Amniotic epithelial cell (primary cell): ENCODE results near the gene PARVB.
A peak's percentile ranks its signal among the peaks of the same experiment; 100 is the strongest.

Source experiments
- DNase-seq: peaks from one replicate; pipeline ENCODE4 v3.0.0-alpha.2; 2010; ENCODE audit warnings: low read depth

The PARVB gene

GRCh38 chr22:44089717-44090570 is 65.8 kb downstream of the PARVB start:
- no peak for DNase-seq

- no peak for DNase-seq
These were observed 66.4 kb downstream of the PARVB start for GRCh38 chr22:44090571-44090905.

- DNase-seq = peak; percentile 24
These were observed 67.1 kb downstream of the PARVB start for GRCh38 chr22:44091021-44091721.

DNA sequence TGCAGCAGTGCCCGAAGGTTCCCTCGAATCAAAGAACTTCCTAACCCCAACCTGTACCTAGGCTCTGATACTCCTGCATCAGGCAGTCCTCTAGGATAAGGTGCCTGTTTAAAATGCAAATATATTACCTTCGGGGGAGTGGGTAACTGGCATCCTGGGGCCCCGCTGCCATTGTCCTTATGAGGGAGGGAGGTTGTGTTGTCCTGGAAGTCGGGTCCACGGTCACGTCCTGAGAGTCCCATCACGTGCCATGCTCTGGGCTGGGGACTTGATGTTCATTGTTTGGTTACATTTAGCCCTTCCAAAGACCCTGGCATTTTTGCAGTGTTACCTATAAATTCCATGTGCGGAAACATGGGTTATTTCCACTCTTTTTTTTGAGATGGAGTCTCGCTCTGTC is 67.6 kb downstream of the PARVB start:
- DNase-seq = no peak

GRCh38 chr22:44092636-44093220 is 68.6 kb downstream of the PARVB start:
- DNase-seq = no peak

GRCh38 chr22:44093791-44094190 is 69.7 kb downstream of the PARVB start:
- DNase-seq = no peak

DNA sequence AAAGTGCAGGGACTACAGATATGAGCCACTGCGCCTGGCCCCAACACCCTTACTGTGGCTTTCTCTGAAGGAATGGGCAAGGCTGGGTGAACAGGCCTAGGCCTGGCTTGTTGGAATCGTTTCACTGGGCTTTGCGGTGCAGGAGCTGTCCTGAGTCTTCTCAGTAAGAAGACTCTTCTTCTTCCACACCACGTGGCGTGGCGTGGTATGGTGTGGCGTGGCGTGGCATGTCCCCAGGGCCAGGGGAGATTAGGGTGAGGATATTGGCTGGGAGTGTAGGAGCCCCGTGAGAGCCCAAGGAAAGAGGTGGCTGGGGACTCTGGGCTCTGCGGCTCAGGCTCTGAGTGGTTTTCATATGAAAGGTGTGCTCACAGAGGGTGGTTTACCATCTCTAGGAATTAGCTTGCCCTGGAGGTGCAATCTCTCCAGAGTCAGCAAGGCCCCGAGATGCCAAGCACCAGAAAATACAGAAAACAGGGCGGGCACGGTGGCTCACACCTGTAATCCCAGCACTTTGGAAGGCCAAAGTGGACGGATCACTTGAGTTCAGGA is 70.7 kb downstream of the PARVB start:
- no peak for DNase-seq

DNA sequence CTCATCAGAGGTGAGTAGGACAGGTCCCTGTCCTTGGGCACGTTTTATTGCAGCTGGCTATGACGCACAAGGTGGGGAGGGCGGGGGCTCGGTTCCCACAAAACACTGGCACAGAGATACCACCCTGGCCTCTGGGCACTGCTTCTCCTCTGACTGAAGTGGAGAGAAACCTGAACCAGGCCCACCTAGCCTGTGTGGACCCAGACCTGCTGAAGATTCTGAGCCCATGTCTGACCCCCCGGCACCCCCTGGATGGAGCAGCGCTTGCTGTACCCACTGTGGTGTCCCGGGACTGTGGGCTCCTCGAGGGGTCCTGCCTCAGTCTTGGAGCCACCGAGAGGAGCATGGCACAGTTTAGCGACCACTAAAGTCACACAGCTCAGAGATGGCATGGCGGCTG is 72.6 kb downstream of the PARVB start:
- DNase-seq = no peak

DNA sequence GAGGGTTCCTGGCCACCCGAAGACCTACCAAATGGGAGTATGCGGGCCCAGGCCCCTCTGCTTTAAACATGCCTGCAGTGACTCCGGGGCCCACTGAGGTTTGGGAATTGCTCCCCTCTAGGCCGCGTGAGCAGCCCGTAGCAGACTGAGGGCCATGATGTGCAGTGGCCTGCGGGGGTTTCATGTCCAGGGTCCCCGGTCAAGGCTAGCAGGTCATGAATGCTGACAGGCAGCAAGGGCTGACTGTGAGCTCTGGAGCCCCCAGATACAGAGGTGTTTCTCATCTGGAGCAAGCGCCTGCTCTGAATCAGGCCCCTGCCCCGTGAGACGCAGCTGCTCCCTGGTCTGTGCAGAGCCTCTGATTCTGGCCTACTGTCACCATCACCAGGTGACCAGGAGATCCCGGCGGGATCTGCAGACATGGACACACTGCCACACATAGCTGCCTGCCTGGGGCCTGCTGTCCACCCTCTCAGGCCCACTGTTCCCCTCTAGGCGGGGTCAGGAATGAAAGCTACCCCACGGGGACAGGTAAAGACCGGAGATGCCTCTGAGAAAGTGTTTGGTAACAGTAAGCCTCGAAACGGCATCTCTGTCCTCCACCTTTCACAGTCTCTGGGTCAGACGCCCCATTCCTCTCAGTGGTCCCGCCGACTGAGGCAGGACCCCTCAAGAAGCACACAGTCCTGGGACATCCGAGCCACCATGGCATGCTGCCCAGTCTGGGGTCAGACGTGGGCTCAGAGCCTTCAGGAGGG is 73.3 kb downstream of the PARVB start:
- no peak for DNase-seq

DNA sequence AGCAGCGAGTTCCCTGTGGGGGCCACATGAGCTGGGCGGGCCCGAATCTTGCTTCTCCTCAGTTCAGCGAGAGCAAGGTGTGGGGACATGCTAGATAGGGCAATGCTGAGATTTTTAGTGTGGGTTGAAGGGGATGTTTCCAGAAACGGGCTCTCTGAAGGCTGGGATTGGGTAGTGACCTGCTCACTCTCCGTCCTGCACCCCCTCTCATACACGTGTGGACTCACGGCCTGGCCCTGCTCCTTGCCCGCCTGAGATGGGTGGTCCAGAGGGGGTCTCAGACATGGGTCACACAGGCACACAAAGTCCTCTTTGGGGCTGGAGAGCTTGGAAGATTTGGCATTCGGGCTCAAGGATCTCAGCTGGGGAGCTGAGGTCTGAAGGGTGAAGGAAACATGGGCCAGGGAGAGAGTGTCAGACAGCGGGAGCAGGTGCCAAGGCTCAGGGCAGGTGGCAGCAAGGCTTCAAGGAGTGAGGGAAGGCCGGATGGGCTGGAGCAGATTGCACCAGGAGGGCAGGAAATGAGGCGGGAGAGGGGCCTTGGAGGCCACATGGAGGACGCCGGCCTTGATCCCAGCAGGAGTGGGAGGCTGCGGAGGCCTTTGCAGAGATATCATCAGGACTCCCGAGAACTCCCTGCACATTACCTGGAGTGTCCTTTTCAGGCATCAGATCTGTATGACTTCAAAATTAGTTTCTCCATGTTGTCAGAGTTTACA is 74.1 kb downstream of the PARVB start:
- DNase-seq = no peak

DNA sequence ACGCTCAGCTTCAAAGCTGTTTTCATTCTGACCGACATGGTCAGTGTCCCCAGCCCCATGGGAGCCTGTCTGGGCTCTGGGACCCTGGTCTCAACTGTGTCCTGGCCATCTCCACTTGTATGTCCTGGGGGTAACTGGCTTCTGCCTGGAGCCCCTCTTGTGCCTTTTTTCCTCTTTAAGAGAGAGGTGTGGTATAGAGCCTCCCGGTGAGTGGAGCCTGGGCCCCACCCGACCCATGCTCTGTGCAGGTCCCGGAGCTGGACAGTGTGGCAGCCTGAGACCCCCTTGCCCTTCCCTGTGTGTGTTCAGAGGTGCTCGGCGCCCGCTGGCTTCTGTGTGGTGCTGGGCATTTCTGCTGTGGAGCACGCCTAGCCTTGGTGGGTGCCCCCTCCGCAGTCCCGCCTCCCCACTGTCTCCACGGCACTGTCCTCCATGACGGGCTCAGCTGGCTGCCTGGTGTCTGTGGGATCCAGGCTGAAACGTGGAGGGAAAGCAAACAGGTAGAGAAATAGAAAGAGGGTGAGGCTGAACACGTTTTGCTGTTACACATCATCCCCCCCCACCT is 74.9 kb downstream of the PARVB start:
- DNase-seq = no peak

DNA sequence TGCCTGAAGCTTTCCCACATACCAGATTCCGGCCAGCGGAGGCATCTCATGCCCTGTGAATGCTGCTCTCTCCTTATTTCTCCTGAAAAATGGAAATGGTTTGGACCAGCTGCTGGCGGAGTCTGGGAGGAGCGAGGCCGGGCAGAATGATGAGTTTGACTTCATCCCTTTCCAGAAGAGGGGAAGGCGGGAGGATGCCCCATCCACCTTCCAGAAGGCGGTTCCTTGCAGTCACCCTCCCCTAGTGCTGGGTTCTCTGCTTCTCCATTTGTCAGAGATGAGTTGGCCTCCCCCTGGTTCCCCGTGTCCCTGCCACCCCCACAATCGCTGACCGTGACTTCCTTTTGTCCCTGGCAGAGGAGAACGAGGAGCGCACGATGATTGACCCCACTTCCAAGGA is 75.6 kb downstream of the PARVB start:
- DNase-seq = no peak

- no peak for DNase-seq
These were observed 76.3 kb downstream of the PARVB start for GRCh38 chr22:44100411-44100810.

GRCh38 chr22:44102121-44102520 is 78.0 kb downstream of the PARVB start:
- DNase-seq = no peak

DNA sequence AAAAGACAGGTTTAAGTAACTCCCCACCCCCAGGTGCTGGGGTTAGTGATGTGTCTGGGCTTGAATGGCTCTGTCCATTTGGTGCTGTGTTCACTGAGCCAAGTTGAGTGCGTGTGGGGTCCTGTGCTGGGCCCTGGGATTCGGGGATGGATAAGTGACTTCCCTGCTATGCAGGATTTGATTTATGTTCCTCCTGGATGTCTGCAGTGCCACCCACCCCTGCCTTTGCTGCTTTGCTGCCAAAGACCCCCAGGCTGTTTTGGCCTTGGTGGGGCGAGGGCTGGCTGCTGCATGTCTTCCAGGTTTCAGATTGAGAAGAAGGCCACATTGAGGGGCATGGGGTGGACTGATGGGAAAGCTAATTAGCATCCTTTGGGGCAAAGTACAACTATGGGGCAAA is 78.8 kb downstream of the PARVB start:
- DNase-seq = no peak

DNA sequence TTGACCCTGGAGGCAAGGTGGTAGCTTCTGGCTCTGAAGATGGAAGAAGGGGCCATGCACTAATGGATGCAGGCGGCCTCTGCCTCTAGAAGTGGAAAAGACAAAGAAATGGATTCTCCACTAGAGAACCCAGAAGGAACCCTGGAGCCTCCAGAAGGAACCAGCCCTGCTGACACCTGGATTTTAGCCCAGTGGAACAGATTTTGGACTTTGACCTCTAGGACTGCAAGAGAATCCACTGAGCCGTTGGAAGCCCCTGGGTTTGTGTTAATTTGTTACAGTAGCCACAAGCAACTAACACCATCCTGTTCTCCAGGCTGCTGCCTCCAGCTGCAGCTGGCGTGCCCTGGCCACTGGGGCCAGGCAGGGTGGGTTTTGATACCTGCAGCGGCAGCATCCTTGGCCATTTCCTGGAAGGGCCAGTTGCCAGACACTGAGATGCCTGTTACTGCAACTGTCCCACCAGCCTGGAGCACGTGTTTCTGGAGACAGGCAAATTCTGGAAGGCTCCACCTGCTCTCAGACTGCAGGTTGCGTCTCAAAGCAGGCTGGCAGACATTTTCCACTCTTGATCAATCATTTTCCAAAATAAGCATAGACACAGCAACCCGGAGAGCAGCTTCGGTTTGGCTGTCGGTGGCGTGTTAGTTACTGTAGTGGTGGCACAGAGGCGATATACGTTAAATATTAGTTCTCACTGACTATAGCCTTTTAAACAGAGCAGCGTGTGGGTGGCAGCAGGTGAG is 79.8 kb downstream of the PARVB start:
- no peak for DNase-seq

DNA sequence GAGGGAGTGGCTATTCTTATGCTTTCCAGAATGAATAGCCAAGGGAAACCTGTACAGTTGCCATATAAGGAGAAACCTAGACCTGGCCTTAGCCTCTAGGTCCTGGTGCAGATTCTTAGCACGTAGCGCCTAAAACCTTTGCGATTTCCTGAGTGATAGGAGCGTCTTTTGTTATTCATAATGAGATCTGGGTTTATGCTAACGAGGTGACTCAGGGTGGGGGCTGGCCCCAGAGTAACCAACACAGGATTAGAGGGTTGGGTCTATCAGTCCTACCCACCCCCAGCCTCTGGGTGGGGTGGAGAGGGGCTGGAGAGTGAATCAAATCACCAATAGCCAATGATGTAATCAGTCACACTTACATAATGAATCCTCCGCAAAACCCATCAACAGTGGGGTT is 83.2 kb downstream of the PARVB start:
- no peak for DNase-seq

DNA sequence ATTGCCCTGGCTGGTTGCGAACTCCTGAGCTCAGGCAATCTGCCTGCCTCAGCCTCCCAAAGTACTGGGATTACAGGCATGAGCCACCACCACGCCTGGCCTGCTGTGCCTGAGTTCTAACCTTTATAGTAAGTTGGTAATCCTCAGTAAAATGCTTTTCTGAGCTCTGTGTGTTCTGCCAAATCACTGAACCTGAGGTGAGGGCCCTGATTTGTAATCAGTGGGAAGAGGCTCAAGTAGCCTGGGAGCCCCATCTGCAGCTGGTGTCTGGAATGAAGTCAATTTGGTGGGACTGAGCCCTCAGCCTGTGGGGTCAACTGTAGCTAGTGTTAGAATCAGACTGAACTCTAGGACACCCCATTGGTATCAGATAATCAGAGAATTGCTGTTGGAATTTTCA is 84.0 kb downstream of the PARVB start:
- no peak for DNase-seq

GRCh38 chr22:44108806-44109385 is 84.8 kb downstream of the PARVB start:
- no peak for DNase-seq

GRCh38 chr22:44109416-44109815 is 85.3 kb downstream of the PARVB start:
- no peak for DNase-seq
